HepG2 (cell line): ENCODE data around the gene MRPL43. TPM values are rescaled to one million over a fixed set of nuclear protein-coding genes. Genes with fewer than 3 reads are reported as not detected.

Source experiments
- ADNP ChIP-seq: sonication (generic); formaldehyde crosslinking; IDR thresholded peaks from 2 replicates; pipeline ENCODE4 v1.4.0; 2020; ENCODE audit warnings: missing genetic modification reagents
- CBX2 ChIP-seq, 2 experiments: fragments of 200-600 bp in 1 of 2; sonication (generic); formaldehyde crosslinking in 1 of 2; IDR thresholded peaks; 2 replicates each; pipeline versions ENCODE4 v1.7.0 to v1.8.1; 2018 to 2022; ENCODE audit warnings: low read depth in 2 of 2, low read length in 1 of 2, mild to moderate bottlenecking in 1 of 2, missing genetic modification reagents in 1 of 2
- ERF ChIP-seq: IDR thresholded peaks from 2 replicates; pipeline ENCODE4 v1.6.1; 2018; ENCODE audit warnings: missing biosample characterization, missing genetic modification reagents
- ESRRA ChIP-seq: sonication (generic); formaldehyde crosslinking; IDR thresholded peaks from 2 replicates; pipeline ENCODE4 v1.5.1; 2020; ENCODE audit warnings: mild to moderate bottlenecking, low read depth, missing genetic modification reagents
- EZH2 ChIP-seq: conservative IDR thresholded peaks from 2 replicates; pipeline ENCODE4 v1.6.1; 2012; ENCODE audit warnings: mild to moderate bottlenecking, low read depth, low read length, moderate library complexity
- HNF4A ChIP-seq: sonication (generic); formaldehyde crosslinking; IDR thresholded peaks from 2 replicates; pipeline ENCODE4 v1.4.0; 2020; ENCODE audit warnings: missing genetic modification reagents
- IRF2 ChIP-seq: IDR thresholded peaks from 2 replicates; pipeline ENCODE4 v1.6.1; 2018; ENCODE audit warnings: missing genetic modification reagents, missing compliant biosample characterization
- MBNL3 ChIP-seq: fragments of 250-450 bp; sonication (Bioruptor Pico); conservative IDR thresholded peaks from 2 replicates; pipeline ENCODE4 v1.8.0; 2022; ENCODE audit warnings: mild to moderate bottlenecking, inconsistent platforms
- MEIS1 ChIP-seq: sonication (generic); formaldehyde crosslinking; IDR thresholded peaks from 2 replicates; pipeline ENCODE4 v1.9.0; 2021; ENCODE audit warnings: mild to moderate bottlenecking, missing genetic modification reagents, moderate library complexity, borderline replicate concordance
- MTA3 ChIP-seq: sonication (generic); formaldehyde crosslinking; IDR thresholded peaks from 2 replicates; pipeline ENCODE4 v1.4.0; 2020; ENCODE audit warnings: missing genetic modification reagents
- NAIF1 ChIP-seq: sonication (generic); formaldehyde crosslinking; IDR thresholded peaks from 2 replicates; pipeline ENCODE4 v1.5.0; 2020; ENCODE audit warnings: mild to moderate bottlenecking, missing genetic modification reagents, borderline replicate concordance
- SATB2 ChIP-seq: sonication (generic); formaldehyde crosslinking; IDR thresholded peaks from 2 replicates; pipeline ENCODE4 v1.5.0; 2020; ENCODE audit warnings: missing genetic modification reagents
- SMAD1 ChIP-seq: sonication (generic); formaldehyde crosslinking; IDR thresholded peaks from 2 replicates; pipeline ENCODE4 v1.4.0; 2020; ENCODE audit warnings: missing genetic modification reagents, low read depth, mild to moderate bottlenecking, borderline replicate concordance
- SMAD3 ChIP-seq: sonication (generic); formaldehyde crosslinking; IDR thresholded peaks from 2 replicates; pipeline ENCODE4 v1.4.0; 2020; ENCODE audit warnings: missing genetic modification reagents
- THAP8 ChIP-seq: sonication (generic); formaldehyde crosslinking; IDR thresholded peaks from 2 replicates; pipeline ENCODE4 v1.5.1; 2020; ENCODE audit warnings: missing genetic modification reagents, mild to moderate bottlenecking, borderline replicate concordance
- ZBTB21 ChIP-seq: sonication (generic); formaldehyde crosslinking; IDR thresholded peaks from 2 replicates; pipeline ENCODE4 v1.4.0; 2020; ENCODE audit warnings: missing genetic modification reagents
- ZBTB38 ChIP-seq: sonication (generic); formaldehyde crosslinking; IDR thresholded peaks from 2 replicates; pipeline ENCODE4 v1.5.1; 2020; ENCODE audit warnings: mild to moderate bottlenecking, missing genetic modification reagents
- ZFP36 ChIP-seq: fragments of 150-350 bp; IDR thresholded peaks from 2 replicates; pipeline ENCODE4 v1.6.1; 2018; ENCODE audit warnings: borderline replicate concordance, low read length, low read depth; ENCODE audit not compliant: partially characterized antibody
- ZNF577 ChIP-seq: sonication (generic); formaldehyde crosslinking; IDR thresholded peaks from 2 replicates; pipeline ENCODE4 v1.4.0; 2020; ENCODE audit warnings: mild to moderate bottlenecking, low read depth, missing genetic modification reagents, borderline replicate concordance
- ZNF781 ChIP-seq: sonication (generic); formaldehyde crosslinking; IDR thresholded peaks from 2 replicates; pipeline ENCODE4 v1.5.1; 2020; ENCODE audit warnings: borderline replicate concordance, mild to moderate bottlenecking, missing genetic modification reagents; ENCODE audit errors: not compliant biosample characterization
- ZNF784 ChIP-seq: sonication (generic); formaldehyde crosslinking; IDR thresholded peaks from 2 replicates; pipeline ENCODE4 v1.5.1; 2020; ENCODE audit warnings: missing genetic modification reagents, mild to moderate bottlenecking, borderline replicate concordance
- polyA plus RNA-seq, 8 experiments: library from polyadenylated mRNA; depleted of rRNA in 3 of 8; stranded (reverse) in 7 of 8; unstranded in 1 of 8; fragments of >200 nt; fragmentation: Illumina TruSeq in 4 of 8; extraction: Trizol in 4 of 8; gene quantifications; 2 replicates each; pipeline versions ENCODE4 v1.2.1 to v1.2.3, GENCODE V29; 2011 to 2016; ENCODE audit warnings: low read depth in 4 of 8, missing spikeins in 1 of 8, mixed read lengths in 1 of 8; ENCODE audit not compliant: insufficient read depth in 1 of 8
- total RNA-seq, 5 experiments: library from RNA; depleted of rRNA; stranded (reverse); fragments of >200 nt; fragmentation: Illumina TruSeq; extraction: Trizol; gene quantifications; 2 replicates each; pipeline ENCODE4 v1.2.3, GENCODE V29; 2016; ENCODE audit warnings: low read depth in 1 of 5
- TF ChIP-seq, protein P1 (sequence below): sonication (generic); formaldehyde crosslinking; IDR thresholded peaks from 2 replicates; pipeline ENCODE4 v1.4.0; 2020; ENCODE audit warnings: missing genetic modification reagents, borderline replicate concordance
- TF ChIP-seq, protein P2 (sequence below): sonication (generic); formaldehyde crosslinking; conservative IDR thresholded peaks from 2 replicates; pipeline ENCODE4 v1.8.0; 2022; ENCODE audit warnings: mild to moderate bottlenecking, moderate library complexity, missing genetic modification reagents

Gene MRPL43
- total and polyA plus RNA-seq, 2 of the 13 experiments (the other 11 are each of a cell fraction or from before 2014, with no cell fraction given) = 71.0 to 73.7 TPM

DNA sequence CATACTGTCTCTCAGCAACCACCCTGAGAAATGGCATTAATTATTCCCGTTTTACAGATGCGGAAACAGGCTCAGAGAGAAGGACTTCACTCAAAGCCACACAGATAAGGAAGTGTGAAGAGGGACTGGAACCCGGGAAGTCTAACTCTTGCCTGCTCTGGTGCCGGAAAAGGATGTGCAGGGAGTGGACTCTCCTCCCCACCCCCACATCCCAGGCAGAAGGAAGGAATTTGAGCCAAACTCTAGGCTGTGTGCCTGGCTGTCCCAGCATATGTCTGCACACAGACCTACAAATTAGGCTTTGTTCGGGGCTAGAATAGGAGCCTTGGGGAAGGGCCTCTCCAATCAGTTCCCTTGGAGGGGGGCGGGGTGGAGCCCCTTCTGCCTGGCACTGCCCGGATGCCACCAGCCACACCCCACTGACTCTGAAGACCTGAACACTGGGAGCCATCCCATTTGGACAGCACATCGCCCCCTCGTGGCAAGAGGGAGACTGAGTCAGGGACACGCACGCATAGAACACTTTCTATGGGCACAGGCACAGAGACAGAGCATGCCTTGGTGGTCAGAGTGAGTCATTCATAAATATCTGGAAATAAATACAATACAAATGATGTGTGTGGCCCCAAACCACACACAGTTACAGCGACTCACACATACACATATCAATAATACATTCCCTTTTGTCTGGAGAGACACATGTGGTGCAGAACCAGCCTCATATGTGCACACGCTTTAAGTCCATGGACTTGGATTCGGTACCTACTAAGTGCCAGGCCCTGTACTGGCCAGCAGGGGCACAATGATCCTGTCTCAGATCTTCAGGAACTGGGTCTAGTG is 25.4 kb upstream of the MRPL43 start (continued):
- TF ChIP-seq THAP8 (CRISPR knock-in tag) (no peak), MTA3 (CRISPR knock-in tag) (no peak), ZNF784 (CRISPR knock-in tag) (no peak), CBX2 (IDR thresholded peaks at IDR 0.05; ENCODE audit: low read depth, low read length) (no peak), CBX2 (CRISPR knock-in tag; IDR thresholded peaks at IDR 0.05; ENCODE audit: low read depth) (no peak), EZH2 (no peak), SMAD3 (CRISPR knock-in tag) (0 out of 2 replicates have a peak, but pooled peaks have one; percentile 19), MEIS1 (peak; percentile 58; the same call in 1 of the 2 replicates), ERF (CRISPR knock-in tag) (peak; percentile 50; the same call in 1 of the 2 replicates), NAIF1 (CRISPR knock-in tag) (no peak), ZBTB38 (CRISPR knock-in tag) (no peak), ZNF577 (CRISPR knock-in tag) (no peak), ZNF781 (CRISPR knock-in tag) (no peak), ZFP36 (no peak), ZBTB21 (CRISPR knock-in tag) (no peak), SATB2 (CRISPR knock-in tag) (no peak), HNF4A (CRISPR knock-in tag) (no peak), ADNP (no peak), IRF2 (CRISPR knock-in tag) (no peak; the same call in 1 of the 2 replicates), ESRRA (CRISPR knock-in tag) (no peak), SMAD1 (no peak), MBNL3 (CRISPR knock-in tag) (no peak)
- TF ChIP-seq, protein P1, sequence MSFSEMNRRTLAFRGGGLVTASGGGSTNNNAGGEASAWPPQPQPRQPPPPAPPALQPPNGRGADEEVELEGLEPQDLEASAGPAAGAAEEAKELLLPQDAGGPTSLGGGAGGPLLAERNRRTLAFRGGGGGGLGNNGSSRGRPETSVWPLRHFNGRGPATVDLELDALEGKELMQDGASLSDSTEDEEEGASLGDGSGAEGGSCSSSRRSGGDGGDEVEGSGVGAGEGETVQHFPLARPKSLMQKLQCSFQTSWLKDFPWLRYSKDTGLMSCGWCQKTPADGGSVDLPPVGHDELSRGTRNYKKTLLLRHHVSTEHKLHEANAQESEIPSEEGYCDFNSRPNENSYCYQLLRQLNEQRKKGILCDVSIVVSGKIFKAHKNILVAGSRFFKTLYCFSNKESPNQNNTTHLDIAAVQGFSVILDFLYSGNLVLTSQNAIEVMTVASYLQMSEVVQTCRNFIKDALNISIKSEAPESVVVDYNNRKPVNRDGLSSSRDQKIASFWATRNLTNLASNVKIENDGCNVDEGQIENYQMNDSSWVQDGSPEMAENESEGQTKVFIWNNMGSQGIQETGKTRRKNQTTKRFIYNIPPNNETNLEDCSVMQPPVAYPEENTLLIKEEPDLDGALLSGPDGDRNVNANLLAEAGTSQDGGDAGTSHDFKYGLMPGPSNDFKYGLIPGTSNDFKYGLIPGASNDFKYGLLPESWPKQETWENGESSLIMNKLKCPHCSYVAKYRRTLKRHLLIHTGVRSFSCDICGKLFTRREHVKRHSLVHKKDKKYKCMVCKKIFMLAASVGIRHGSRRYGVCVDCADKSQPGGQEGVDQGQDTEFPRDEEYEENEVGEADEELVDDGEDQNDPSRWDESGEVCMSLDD (CRISPR knock-in tag) = no peak
- TF ChIP-seq, protein P2, sequence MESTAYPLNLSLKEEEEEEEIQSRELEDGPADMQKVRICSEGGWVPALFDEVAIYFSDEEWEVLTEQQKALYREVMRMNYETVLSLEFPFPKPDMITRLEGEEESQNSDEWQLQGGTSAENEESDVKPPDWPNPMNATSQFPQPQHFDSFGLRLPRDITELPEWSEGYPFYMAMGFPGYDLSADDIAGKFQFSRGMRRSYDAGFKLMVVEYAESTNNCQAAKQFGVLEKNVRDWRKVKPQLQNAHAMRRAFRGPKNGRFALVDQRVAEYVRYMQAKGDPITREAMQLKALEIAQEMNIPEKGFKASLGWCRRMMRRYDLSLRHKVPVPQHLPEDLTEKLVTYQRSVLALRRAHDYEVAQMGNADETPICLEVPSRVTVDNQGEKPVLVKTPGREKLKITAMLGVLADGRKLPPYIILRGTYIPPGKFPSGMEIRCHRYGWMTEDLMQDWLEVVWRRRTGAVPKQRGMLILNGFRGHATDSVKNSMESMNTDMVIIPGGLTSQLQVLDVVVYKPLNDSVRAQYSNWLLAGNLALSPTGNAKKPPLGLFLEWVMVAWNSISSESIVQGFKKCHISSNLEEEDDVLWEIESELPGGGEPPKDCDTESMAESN = 0 out of 2 replicates have a peak, but pooled peaks have one; percentile 23
